Medulla oblongata (tissue), 1 donor: Measurements from ENCODE around the gene RYR2.
"Not testable (repeated sequence)": the region's sequence is repeated elsewhere in the genome, so short reads cannot be mapped to it uniquely, and the experiment has no call there.

Source experiments
- DNase-seq: peaks from one replicate; pipeline ENCODE4 v3.0.0-alpha.2; 2015; ENCODE audit errors: extremely low spot score

RYR2 gene

GRCh38 chr1:237258871-237259270 lies 216.9 kb downstream of the RYR2 start:
- DNase-seq = no peak

- no peak for DNase-seq
Measured at GRCh38 chr1:237261198-237261597, 219.2 kb downstream of the RYR2 start.

GRCh38 chr1:237267743-237268142 lies 225.8 kb downstream of the RYR2 start:
- DNase-seq = no peak

- DNase-seq = no peak
Measured at GRCh38 chr1:237269938-237270337, 228.0 kb downstream of the RYR2 start.

GRCh38 chr1:237270353-237270752 lies 228.4 kb downstream of the RYR2 start:
- no peak for DNase-seq

GRCh38 chr1:237277994-237278393 lies 236.0 kb downstream of the RYR2 start:
- not testable (repeated sequence) for DNase-seq

GRCh38 chr1:237279629-237280028 lies 237.6 kb downstream of the RYR2 start:
- DNase-seq = peak; percentile 52

- DNase-seq = peak; percentile 19
Measured at GRCh38 chr1:237281481-237281880, 239.5 kb downstream of the RYR2 start.

- no peak for DNase-seq
Measured at GRCh38 chr1:237282208-237282783, 240.3 kb downstream of the RYR2 start.

GRCh38 chr1:237287876-237288521 lies 246.0 kb downstream of the RYR2 start:
- DNase-seq = no peak

- DNase-seq = no peak
Measured at GRCh38 chr1:237293804-237294203, 251.8 kb downstream of the RYR2 start.

- DNase-seq = no peak
Measured at GRCh38 chr1:237296861-237297260, 254.9 kb downstream of the RYR2 start.

- no peak for DNase-seq
Measured at GRCh38 chr1:237300642-237301041, 258.7 kb downstream of the RYR2 start.

GRCh38 chr1:237303929-237304328 lies 261.9 kb downstream of the RYR2 start:
- DNase-seq = no peak

- DNase-seq = no peak
Measured at GRCh38 chr1:237306726-237307125, 264.7 kb downstream of the RYR2 start.

- no peak for DNase-seq
Measured at GRCh38 chr1:237309595-237310118, 267.7 kb downstream of the RYR2 start.

- DNase-seq = no peak
Measured at GRCh38 chr1:237316352-237316751, 274.4 kb downstream of the RYR2 start.

GRCh38 chr1:237318748-237319147 lies 276.8 kb downstream of the RYR2 start:
- no peak for DNase-seq

GRCh38 chr1:237320890-237321289 lies 278.9 kb downstream of the RYR2 start:
- DNase-seq = no peak

GRCh38 chr1:237324226-237324625 lies 282.2 kb downstream of the RYR2 start:
- DNase-seq = no peak

GRCh38 chr1:237327061-237327460 lies 285.1 kb downstream of the RYR2 start:
- no peak for DNase-seq

GRCh38 chr1:237340892-237341291 lies 298.9 kb downstream of the RYR2 start:
- DNase-seq = no peak

- no peak for DNase-seq
Measured at GRCh38 chr1:237341391-237341790, 299.4 kb downstream of the RYR2 start.

- DNase-seq = no peak
Measured at GRCh38 chr1:237342730-237343129, 300.7 kb downstream of the RYR2 start.
